K562 (cell line): Measurements from ENCODE around the gene HSPA5. TPM values are rescaled to one million over a fixed set of nuclear protein-coding genes. Genes with fewer than 3 reads are reported as not detected.

Experiments
- ATAC-seq: fragments of 200-7000 bp; cut with Tn5 transposase; 3 replicates; pipeline ENCODE4 v1.9.1; 2020; ENCODE audit warnings: moderate library complexity
- BruUV-seq: library from RNA; stranded (reverse); fragments of 400-500 nt; replicated peaks from 2 replicates; lab custom pipeline; 2021; lab: Mats Ljungman, UMichigan
- CTCF ChIA-PET: fragments of 300-600 bp; formaldehyde crosslinking; extraction: SDS; loops from one replicate; lab custom pipeline; 2021; ENCODE audit warnings: low intra/inter-chr PET ratio; lab: Yijun Ruan, JAX
- POLR2A ChIA-PET: fragments of 300-600, 350-650 bp; sonication (Branson Sonifier 250); formaldehyde crosslinking; extraction: SDS; loops from one replicate; lab custom pipeline; 2021; ENCODE audit warnings: antibody characterized with exemption, inconsistent platforms; lab: Yijun Ruan, JAX
- DNase-seq, 4 experiments: peaks; one replicate each; pipeline versions ENCODE4 v3.0.0 to v3.0.0-alpha.2; 2011 to 2018; ENCODE audit warnings: low spot score in 3 of 4, mixed read lengths in 3 of 4; ENCODE audit errors: extremely low read depth in 1 of 4
- FAIRE-seq: peaks from 2 replicates; lab custom pipeline; 2011; peaks lifted over from hg19 to GRCh38; lab: Jason Lieb, UNC
- H2AFZ ChIP-seq: 2 replicates; pipeline ENCODE4 v1.6.0; 2011; ENCODE audit warnings: low read depth, low read length, control low read depth, inconsistent platforms
- H3K27ac ChIP-seq: fragments of 200-600 bp; 3 replicates; pipeline ENCODE4 v1.8.0; 2011; ENCODE audit warnings: low read depth, mild to moderate bottlenecking, control low read depth, inconsistent platforms, low read length, moderate library complexity, mixed read lengths; ENCODE audit errors: extremely low read depth
- H3K27me3 ChIP-seq, 2 experiments: fragments of 300-600 bp in 1 of 2; 2 replicates in 1 of 2; 3 replicates in 1 of 2; pipeline versions ENCODE4 v1.6.0 to v1.8.0; 2011; ENCODE audit warnings: inconsistent platforms in 2 of 2, low read length in 2 of 2, mild to moderate bottlenecking in 1 of 2, mixed read lengths in 1 of 2, moderate library complexity in 1 of 2; ENCODE audit not compliant: control insufficient read depth in 2 of 2, insufficient read depth in 2 of 2
- H3K36me3 ChIP-seq: fragments of 300-600 bp; 3 replicates; pipeline ENCODE4 v1.8.0; 2011; ENCODE audit warnings: mild to moderate bottlenecking, low read length, inconsistent platforms; ENCODE audit not compliant: control insufficient read depth, insufficient read depth
- H3K4me1 ChIP-seq, 2 experiments: fragments of 200-600 bp in 1 of 2; replicated peaks in 1 of 2; 2 replicates in 1 of 2; 3 replicates in 1 of 2; pipeline versions ENCODE4 v1.5.1 to v1.8.0; 2011; ENCODE audit warnings: inconsistent platforms in 2 of 2, low read length in 2 of 2, mild to moderate bottlenecking in 1 of 2, mixed read lengths in 1 of 2, moderate library complexity in 1 of 2; ENCODE audit not compliant: control insufficient read depth in 2 of 2, insufficient read depth in 2 of 2
- H3K4me2 ChIP-seq: 2 replicates; pipeline ENCODE4 v1.6.1; 2011; ENCODE audit warnings: low read length, control low read depth, inconsistent platforms, mixed read lengths; ENCODE audit not compliant: insufficient read depth
- H3K4me3 ChIP-seq: fragments of 200-600 bp; sonication (generic), shearing (Covaris generic); 2 replicates; pipeline ENCODE4 v1.5.1; 2016; ENCODE audit warnings: control low read depth, inconsistent platforms
- H3K79me2 ChIP-seq: fragments of 200-600 bp; 3 replicates; pipeline ENCODE4 v1.8.0; 2011; ENCODE audit warnings: low read length, inconsistent platforms; ENCODE audit not compliant: control insufficient read depth, insufficient read depth
- H3K9ac ChIP-seq, 2 experiments: 2 replicates each; pipeline versions ENCODE4 v1.6.0 to v1.6.1; 2011; ENCODE audit warnings: low read depth in 2 of 2, low read length in 2 of 2, control low read depth in 1 of 2, inconsistent platforms in 1 of 2, mild to moderate bottlenecking in 1 of 2, mixed read lengths in 1 of 2; ENCODE audit not compliant: insufficient read depth in 1 of 2
- H3K9me1 ChIP-seq: one replicate; pipeline ENCODE4 v1.6.0; 2011; ENCODE audit warnings: inconsistent platforms, mild to moderate bottlenecking, low read length, moderate library complexity; ENCODE audit not compliant: control insufficient read depth, insufficient read depth
- H3K9me3 ChIP-seq: replicated peaks from 2 replicates; pipeline ENCODE4 v1.5.1; 2011; ENCODE audit warnings: low read depth, low read length, inconsistent platforms; ENCODE audit not compliant: control insufficient read depth, insufficient read depth
- H4K20me1 ChIP-seq: replicated peaks from 2 replicates; pipeline ENCODE4 v1.6.1; 2011; ENCODE audit warnings: low read length, inconsistent platforms, mixed read lengths; ENCODE audit not compliant: control insufficient read depth, insufficient read depth
- CBFA2T2 ChIP-seq: fragments of 450-650 bp; conservative IDR thresholded peaks from 2 replicates; pipeline ENCODE4 v1.6.1; 2017; ENCODE audit warnings: mild to moderate bottlenecking
- CBX3 ChIP-seq, 2 experiments: IDR thresholded peaks; 1 replicate in 1 of 2; 2 replicates in 1 of 2; pipeline ENCODE4 v1.6.1; 2012; ENCODE audit warnings: inconsistent platforms in 2 of 2, low read length in 2 of 2, borderline replicate concordance in 1 of 2, control low read depth in 1 of 2
- HINFP ChIP-seq: fragments of 450-650 bp; conservative IDR thresholded peaks from 2 replicates; pipeline ENCODE4 v1.6.1; 2016; ENCODE audit warnings: missing genetic modification characterization, low read depth, mild to moderate bottlenecking, control low read depth, missing compliant biosample characterization
- HMGN3 ChIP-seq: IDR thresholded peaks from 2 replicates; pipeline ENCODE4 v1.6.1; 2011; ENCODE audit warnings: borderline replicate concordance, low read depth, mild to moderate bottlenecking, mixed read lengths, low read length; ENCODE audit not compliant: insufficient read length; ENCODE audit errors: extremely low read depth
- MEIS2 ChIP-seq: fragments of 450-650 bp; IDR thresholded peaks from 2 replicates; pipeline ENCODE4 v1.6.1; 2014; ENCODE audit warnings: mild to moderate bottlenecking; ENCODE audit not compliant: partially characterized antibody
- MTA3 ChIP-seq: fragments of 450-650 bp; formaldehyde crosslinking; IDR thresholded peaks from 2 replicates; pipeline ENCODE4 v1.6.1; 2017; ENCODE audit warnings: mild to moderate bottlenecking, borderline replicate concordance
- PATZ1 ChIP-seq: fragments of 250-450 bp; sonication (Bioruptor Pico); IDR thresholded peaks from 2 replicates; pipeline ENCODE4 v1.5.0; 2020; ENCODE audit warnings: mild to moderate bottlenecking, borderline replicate concordance
- TFAP4 ChIP-seq: sonication (generic); formaldehyde crosslinking; IDR thresholded peaks from 2 replicates; pipeline ENCODE4 v1.8.0; 2022; ENCODE audit warnings: missing genetic modification reagents, mild to moderate bottlenecking, moderate library complexity, borderline replicate concordance
- ZNF707 ChIP-seq: fragments of 250-450 bp; sonication (Bioruptor Pico); conservative IDR thresholded peaks from 2 replicates; pipeline ENCODE4 v1.8.0; 2022; ENCODE audit warnings: inconsistent platforms, mild to moderate bottlenecking, moderate library complexity
- WGBS: fragments of 100-300 bp; shearing (Covaris generic); methylation state at CpG from one replicate; pipeline ENCODE4 v1.1.6; 2016; ENCODE audit warnings: low coverage, mixed read lengths; ENCODE audit not compliant: insufficient coverage; ENCODE audit errors: missing lambda C conversion rate; 5-methylcytosine and 5-hydroxymethylcytosine counted together
- in situ Hi-C: fragments of 300-500 bp; cut with MboI; formaldehyde crosslinking; loops from 4 replicates; pipeline ENCODE4 v1.15.0; 2018; ENCODE audit warnings: inconsistent platforms, mixed read lengths
- intact Hi-C: fragments of 100-400 bp; cut with micrococcal nuclease; formaldehyde crosslinking; loops from 2 replicates; pipeline ENCODE4 v1.14.2; 2022
- polyA plus RNA-seq, 8 experiments: library from polyadenylated mRNA; depleted of rRNA in 4 of 8; stranded (reverse) in 5 of 8; unstranded in 3 of 8; fragments of >200 nt; fragmentation: Nextera tagmentation in 2 of 8; fragmentation: Illumina TruSeq in 1 of 8; extraction: Ambion mirVana in 2 of 8; extraction: Trizol in 1 of 8; gene quantifications; 2 replicates each; pipeline versions ENCODE4 v1.2.1 to v1.2.3, GENCODE V29; 2011 to 2014; ENCODE audit warnings: inconsistent platforms in 1 of 8, missing spikeins in 1 of 8
- total RNA-seq, 7 experiments: library from RNA; depleted of rRNA in 6 of 7; stranded (reverse); fragments of >200 nt in 6 of 7; fragmentation: Illumina TruSeq in 2 of 7; extraction: Trizol in 2 of 7; gene quantifications; 2 replicates each; pipeline versions ENCODE4 v1.2.1 to v1.2.3, GENCODE V29; 2011 to 2021; ENCODE audit warnings: low replicate concordance in 1 of 7

Gene HSPA5
- total and polyA plus RNA-seq, 9 of the 15 experiments (the other 6 are each of a cell fraction or from before 2014, with no cell fraction given) = 48.0 to 265 (median 113) TPM

- in situ Hi-C loops = no loop called here
- Histone ChIP-seq H3K4me3 (no peak overlapping the region), H3K9ac (no peak overlapping the region), H3K4me2 (no peak overlapping the region), H2AFZ (no peak overlapping the region), H3K4me1 (peaks cover 1 to 9% of the 10 kb centered on the region in 2 experiments; a peak in 3 of 5 replicates), H3K36me3 (peaks cover 48% of the 10 kb centered on the region), H4K20me1 (no peaks in the 10 kb centered on the region), H3K79me2 (peaks cover 12% of the 10 kb centered on the region), H3K9me3 (no peaks in the 10 kb centered on the region), H3K27ac (no peak overlapping the region), H3K27me3 (no peaks in the 10 kb centered on the region), H3K9me1 (no peaks in the 10 kb centered on the region)
- ATAC-seq = no peak
- 96% methylated on average over 3 of the region's 3 CpGs for WGBS
- TF ChIP-seq CBX3 (IDR thresholded peaks at IDR 0.05; ENCODE audit: borderline replicate concordance in 1 of 2, low read length in 2 of 2) = no peak
- TF ChIP-seq HINFP (tag) = no peak
- TF ChIP-seq TFAP4 (CRISPR knock-in tag) = no peak
- no peak for TF ChIP-seq CBFA2T2
- TF ChIP-seq MEIS2 = no peak
- TF ChIP-seq MTA3 = no peak
- no peak for TF ChIP-seq ZNF707 (CRISPR knock-in tag)
- no peak for TF ChIP-seq PATZ1 (CRISPR knock-in tag)
- TF ChIP-seq HMGN3 = no peak
- intact Hi-C loops = no loop called here
- CTCF ChIA-PET = no interaction called here
- no TSS peak for BruUV-seq
- POLR2A ChIA-PET = no interaction called here
- no peak for DNase-seq
- FAIRE-seq = no peak
These were observed 36.7 kb downstream of the HSPA5 start for GRCh38 chr9:125204477-125204876.
